Peyer's patch (tissue), 4 donors: ENCODE measurements around the gene GSTT2.
"Not testable (repeated sequence)": the region's sequence is repeated elsewhere in the genome, so short reads cannot be mapped to it uniquely, and the experiment has no call there.

Experiments
- CTCF ChIP-seq, 6 experiments: fragments of 450-650 bp in 4 of 6; fragments of 200-600 bp in 2 of 6; sonication (generic) in 1 of 6; IDR thresholded peaks; one replicate each; pipeline ENCODE4 v1.5.1; 2017 to 2019; ENCODE audit warnings: antibody characterized with exemption in 6 of 6, mild to moderate bottlenecking in 3 of 6, moderate library complexity in 1 of 6
- POLR2A ChIP-seq, 2 donors: fragments of 450-650 bp; IDR thresholded peaks; one replicate each; pipeline ENCODE4 v1.5.1; 2017; ENCODE audit warnings: antibody characterized with exemption in 2 of 2, mild to moderate bottlenecking in 2 of 2, moderate library complexity in 2 of 2

DNA sequence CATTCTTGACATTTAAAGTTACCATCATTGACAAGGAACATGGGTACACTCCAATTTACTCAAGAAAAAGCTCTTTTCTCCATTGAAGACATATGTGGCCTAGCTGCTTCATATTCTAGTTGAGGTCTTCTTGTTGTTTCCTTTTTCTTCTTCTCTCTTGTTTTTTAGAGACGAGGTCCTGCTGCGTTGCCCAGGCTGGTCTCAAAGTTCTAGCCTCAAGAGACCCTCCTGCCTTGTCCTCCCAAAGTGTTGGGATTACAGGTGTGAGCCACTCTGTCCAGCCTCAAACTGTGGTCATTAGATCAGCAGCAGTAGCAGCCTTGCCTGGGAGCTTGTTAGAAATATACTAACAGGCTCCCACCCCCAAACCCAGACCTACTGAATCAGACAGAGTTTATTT, 13.1 kb downstream of the GSTT2 start:
- TF ChIP-seq CTCF, POLR2A (IDR thresholded peaks at IDR 0.05): not testable (repeated sequence)
